A549 (cell line): Measurements from ENCODE around the gene FNTB.

Experiments used
- CEBPB ChIP-seq, 2 experiments: fragments of >200 bp in 1 of 2; sonication (Bioruptor Twin) in 1 of 2; formaldehyde crosslinking in 1 of 2; IDR thresholded peaks; 2 replicates each; pipeline ENCODE4 v1.6.1; 2012 to 2016
- CTCF ChIP-seq: fragments of >200 bp; sonication (Bioruptor Twin); formaldehyde crosslinking; IDR thresholded peaks from 3 replicates; pipeline ENCODE4 v1.5.1; 2016
- ELK1 ChIP-seq: fragments of 150-350 bp; IDR thresholded peaks from 2 replicates; pipeline ENCODE4 v1.6.1; 2014; ENCODE audit warnings: low read depth, mild to moderate bottlenecking, low read length
- EP300 ChIP-seq, 2 experiments: fragments of >200 bp; sonication (Bioruptor Twin); formaldehyde crosslinking; IDR thresholded peaks; 2 replicates in 1 of 2; 3 replicates in 1 of 2; pipeline ENCODE4 v1.6.1; 2016 to 2017
- FOXS1 ChIP-seq: fragments of 250-450 bp; sonication (Bioruptor Pico); IDR thresholded peaks from 2 replicates; pipeline ENCODE4 v1.5.0; 2020; ENCODE audit warnings: mild to moderate bottlenecking, moderate library complexity
- HEYL ChIP-seq: fragments of 250-450 bp; sonication (Bioruptor Pico); IDR thresholded peaks from 2 replicates; pipeline ENCODE4 v1.8.0; 2021; ENCODE audit warnings: mild to moderate bottlenecking, moderate library complexity
- MYC ChIP-seq: IDR thresholded peaks from 2 replicates; pipeline ENCODE4 v1.6.1; 2012; ENCODE audit warnings: mild to moderate bottlenecking, inconsistent platforms, low read length, improper control_type of control experiment, borderline replicate concordance
- PHF8 ChIP-seq: fragments of 200-600 bp; sonication (generic); IDR thresholded peaks from 2 replicates; pipeline ENCODE4 v1.6.1; 2016; ENCODE audit warnings: low read depth, mild to moderate bottlenecking, antibody characterized with exemption, moderate library complexity, borderline replicate concordance
- POLR2A ChIP-seq: IDR thresholded peaks from 2 replicates; pipeline ENCODE4 v1.6.1; 2012; ENCODE audit warnings: mild to moderate bottlenecking, low read length
- POLR2AphosphoS2 ChIP-seq: conservative IDR thresholded peaks from 2 replicates; pipeline ENCODE4 v1.6.1; 2012; ENCODE audit warnings: low read length, improper control_type of control experiment, inconsistent platforms
- RAD21 ChIP-seq, 2 experiments: fragments of >200 bp in 1 of 2; sonication (Bioruptor Twin) in 1 of 2; formaldehyde crosslinking in 1 of 2; IDR thresholded peaks in 1 of 2; conservative IDR thresholded peaks in 1 of 2; 2 replicates in 1 of 2; 3 replicates in 1 of 2; pipeline ENCODE4 v1.6.1; 2012 to 2018; ENCODE audit warnings: inconsistent platforms in 1 of 2
- SREBF2 ChIP-seq: fragments of 450-650 bp; IDR thresholded peaks from 2 replicates; pipeline ENCODE4 v1.6.1; 2014; ENCODE audit warnings: mild to moderate bottlenecking, moderate library complexity
- TF ChIP-seq, protein P1 (sequence below): IDR thresholded peaks from 2 replicates; pipeline ENCODE4 v1.6.1; 2012
- TF ChIP-seq, protein P2 (sequence below): fragments of 250-450 bp; sonication (Bioruptor Pico); IDR thresholded peaks from 2 replicates; pipeline ENCODE4 v1.5.0; 2021; ENCODE audit warnings: mild to moderate bottlenecking, moderate library complexity, borderline replicate concordance

- TF ChIP-seq CEBPB (IDR thresholded peaks at IDR 0.05) (no peak), EP300 (IDR thresholded peaks at IDR 0.05) (no peak), SREBF2 (no peak), POLR2A (no peak), ELK1 (no peak), FOXS1 (CRISPR knock-in tag) (no peak), CTCF (no peak), POLR2AphosphoS2 (no peak), RAD21 (conservative IDR thresholded peaks at IDR 0.05 in 1 of 2, IDR thresholded peaks at IDR 0.05 in 1 of 2) (no peak), MYC (no peak), HEYL (CRISPR knock-in tag) (no peak), PHF8 (no peak)
- TF ChIP-seq, protein P1, sequence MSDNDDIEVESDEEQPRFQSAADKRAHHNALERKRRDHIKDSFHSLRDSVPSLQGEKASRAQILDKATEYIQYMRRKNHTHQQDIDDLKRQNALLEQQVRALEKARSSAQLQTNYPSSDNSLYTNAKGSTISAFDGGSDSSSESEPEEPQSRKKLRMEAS = no peak
- TF ChIP-seq, protein P2, sequence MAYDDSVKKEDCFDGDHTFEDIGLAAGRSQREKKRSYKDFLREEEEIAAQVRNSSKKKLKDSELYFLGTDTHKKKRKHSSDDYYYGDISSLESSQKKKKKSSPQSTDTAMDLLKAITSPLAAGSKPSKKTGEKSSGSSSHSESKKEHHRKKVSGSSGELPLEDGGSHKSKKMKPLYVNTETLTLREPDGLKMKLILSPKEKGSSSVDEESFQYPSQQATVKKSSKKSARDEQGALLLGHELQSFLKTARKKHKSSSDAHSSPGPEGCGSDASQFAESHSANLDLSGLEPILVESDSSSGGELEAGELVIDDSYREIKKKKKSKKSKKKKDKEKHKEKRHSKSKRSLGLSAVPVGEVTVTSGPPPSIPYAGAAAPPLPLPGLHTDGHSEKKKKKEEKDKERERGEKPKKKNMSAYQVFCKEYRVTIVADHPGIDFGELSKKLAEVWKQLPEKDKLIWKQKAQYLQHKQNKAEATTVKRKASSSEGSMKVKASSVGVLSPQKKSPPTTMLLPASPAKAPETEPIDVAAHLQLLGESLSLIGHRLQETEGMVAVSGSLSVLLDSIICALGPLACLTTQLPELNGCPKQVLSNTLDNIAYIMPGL (CRISPR knock-in tag) = no peak
Observed at GRCh38 chr14:65106736-65107135, 120.0 kb downstream of the FNTB start.
